HG02759 (cell line): ENCODE results near the gene FSTL4.

ENCODE experiments used
- ATAC-seq: cut with Tn5 transposase; IDR thresholded peaks from one replicate; pipeline ENCODE4 v1.9.1; 2021; ENCODE audit warnings: mild to moderate bottlenecking, moderate library complexity; ENCODE audit not compliant: unreplicated experiment

FSTL4 gene

GRCh38 chr5:133309166-133309795 is 303.1 kb downstream of the FSTL4 start:
- no peak for ATAC-seq

DNA sequence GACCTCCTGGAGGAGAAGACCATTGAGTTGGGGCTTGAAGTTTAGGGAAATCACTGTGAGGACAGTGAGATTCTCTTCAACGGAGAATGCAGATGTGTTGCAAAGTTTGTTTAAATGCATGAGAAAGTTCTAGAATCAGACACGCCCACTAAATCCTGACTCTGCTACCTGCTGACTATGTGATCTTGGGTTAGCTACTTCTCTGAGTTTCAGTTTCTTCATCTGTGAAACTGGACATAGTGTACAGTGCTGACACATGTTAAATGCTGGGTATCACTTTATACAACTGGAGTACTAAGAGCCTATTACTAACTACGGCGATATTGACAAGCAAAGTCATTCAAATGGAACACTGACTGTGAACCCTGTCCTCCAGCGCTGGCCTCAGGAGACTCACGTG is 305.1 kb downstream of the FSTL4 start:
- ATAC-seq, result no peak

DNA sequence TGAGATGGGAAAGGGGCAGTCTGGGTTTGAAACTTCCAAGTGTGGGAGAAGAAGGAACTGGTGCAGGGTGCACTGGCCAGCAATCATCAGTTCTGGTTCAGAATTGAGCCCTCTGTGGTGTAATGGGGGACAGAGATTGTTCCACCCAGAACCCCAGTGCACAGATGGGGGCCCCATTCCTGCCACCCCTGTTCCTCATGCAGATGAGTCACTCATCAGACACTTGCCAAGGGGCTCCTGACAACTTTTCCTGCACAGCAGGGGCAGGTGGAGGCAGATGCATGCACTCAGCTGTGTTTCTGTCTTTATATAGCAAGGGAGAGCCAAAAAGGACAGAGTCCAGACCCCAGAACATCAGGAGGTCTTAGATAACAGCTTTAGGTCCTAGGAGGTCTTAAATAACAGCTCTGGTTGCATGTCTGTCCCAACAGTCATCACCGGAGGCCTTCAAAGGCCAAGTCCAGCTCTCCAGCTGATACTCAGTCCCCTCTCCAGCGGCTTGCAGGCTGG is 307.6 kb downstream of the FSTL4 start:
- ATAC-seq, result no peak

DNA sequence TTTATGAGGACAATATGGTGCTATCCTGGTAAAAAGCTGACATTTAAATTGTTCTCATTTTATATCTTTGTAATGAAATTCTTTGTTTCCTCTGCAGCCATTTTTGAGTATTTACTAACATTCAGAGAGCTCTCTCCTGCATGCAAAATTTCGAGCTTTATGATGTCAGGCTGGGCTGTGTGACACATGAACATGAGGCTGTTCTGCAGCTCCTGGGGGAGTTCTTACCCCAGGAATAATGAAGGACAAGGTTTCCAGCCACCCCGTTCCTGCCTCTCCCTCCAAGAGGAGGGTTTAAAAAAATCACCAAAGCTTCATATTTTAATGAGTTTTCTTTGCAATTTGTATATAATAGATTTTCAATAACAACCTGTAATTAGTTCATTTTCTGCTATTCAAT is 308.2 kb downstream of the FSTL4 start:
- ATAC-seq, result no peak

DNA sequence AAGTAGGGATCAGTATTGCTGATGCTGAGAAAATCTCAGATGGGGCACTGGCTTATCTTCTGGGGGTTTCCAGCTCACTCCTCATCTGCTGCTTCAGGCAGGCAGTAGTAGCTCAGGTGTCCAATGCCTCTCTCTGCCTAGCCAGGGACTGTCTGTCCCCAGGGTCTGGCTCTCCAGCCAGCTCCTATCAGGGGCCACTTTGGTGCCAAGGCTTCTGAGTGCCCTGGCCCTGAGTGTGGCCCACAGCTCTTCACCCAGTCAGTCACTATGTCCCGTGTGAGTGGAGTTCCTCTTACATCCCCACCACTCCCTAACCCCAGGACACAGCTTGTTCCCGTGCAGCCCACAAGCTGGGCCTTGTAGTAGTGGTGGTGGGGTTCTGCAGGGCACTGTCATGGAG is 309.0 kb downstream of the FSTL4 start:
- ATAC-seq, result no peak

DNA sequence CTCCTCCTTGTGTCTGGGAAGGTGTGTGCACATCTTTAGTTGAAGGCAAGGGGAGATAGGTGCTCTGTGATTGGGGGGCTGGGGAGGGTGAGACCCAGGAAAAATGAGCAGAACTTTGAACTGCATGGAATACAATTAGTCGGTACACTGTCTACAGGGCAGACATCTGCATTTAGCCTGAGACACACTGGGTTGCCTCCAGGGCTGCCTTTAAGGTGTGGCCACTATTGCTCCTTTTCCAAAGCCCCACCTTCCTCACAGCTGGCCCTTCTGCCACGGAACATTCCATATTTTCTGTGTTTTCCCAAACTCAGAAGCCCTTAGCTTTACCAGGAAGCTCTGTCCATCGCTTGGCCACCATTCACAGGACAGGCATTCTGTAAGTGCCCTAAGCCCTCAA is 312.6 kb downstream of the FSTL4 start:
- no peak for ATAC-seq

DNA sequence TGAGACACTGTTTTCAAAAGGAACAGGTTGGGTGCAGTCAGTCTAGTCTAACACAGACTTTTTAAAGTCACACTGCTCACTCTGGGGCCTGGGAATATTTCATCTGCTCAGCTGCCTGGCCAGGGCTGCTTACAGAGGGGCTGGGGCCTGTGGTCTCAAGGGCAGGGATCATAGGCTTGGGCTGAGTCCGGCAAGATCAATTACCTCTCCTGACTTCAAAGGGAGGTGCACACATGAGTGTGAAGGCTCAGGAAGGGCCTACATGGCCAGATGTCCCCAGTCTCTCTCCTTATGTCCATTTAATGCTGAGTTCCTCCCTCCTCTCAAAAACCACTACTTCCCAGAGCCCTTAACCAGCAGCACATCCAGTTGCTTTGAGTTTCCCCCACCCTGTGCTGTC is 313.3 kb downstream of the FSTL4 start:
- no peak for ATAC-seq

DNA sequence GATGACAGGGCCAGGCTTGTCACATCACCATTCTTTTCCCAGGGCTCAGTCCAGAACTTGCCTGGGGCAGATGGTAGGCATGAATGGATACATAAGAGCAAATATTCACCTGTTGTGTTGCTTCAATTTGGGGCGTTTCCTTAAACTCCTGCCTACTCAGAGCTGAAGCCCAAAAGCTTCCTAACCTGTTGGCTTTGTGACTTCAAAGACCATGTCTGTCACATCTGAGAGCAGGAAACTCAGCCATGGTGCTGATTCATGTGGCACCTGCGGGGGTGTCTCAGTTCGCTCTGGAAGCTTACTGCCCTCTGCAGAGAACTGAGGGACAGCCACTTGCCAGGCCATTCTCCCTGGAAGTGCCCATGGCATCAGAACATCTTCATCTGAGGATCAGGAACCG is 313.9 kb downstream of the FSTL4 start:
- no peak for ATAC-seq

DNA sequence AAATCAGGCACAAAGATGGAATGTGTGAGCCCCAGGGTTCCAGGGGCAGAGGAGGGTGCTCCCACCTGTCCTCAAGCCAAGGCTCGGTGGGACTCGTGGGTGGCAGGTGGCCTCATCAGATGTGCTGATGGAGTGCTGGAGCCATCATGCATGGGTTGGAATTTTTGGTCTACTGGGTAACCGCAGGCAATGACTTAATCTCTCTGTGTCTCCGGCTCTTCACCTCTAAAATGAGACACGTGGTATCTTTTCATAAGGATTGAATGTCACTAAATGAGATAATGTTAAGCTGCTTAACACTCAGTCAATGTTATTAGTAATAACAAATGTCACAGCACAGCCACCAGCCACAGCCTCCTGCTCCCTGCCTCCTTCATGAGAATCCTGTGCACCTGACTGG is 315.0 kb downstream of the FSTL4 start:
- no peak for ATAC-seq

DNA sequence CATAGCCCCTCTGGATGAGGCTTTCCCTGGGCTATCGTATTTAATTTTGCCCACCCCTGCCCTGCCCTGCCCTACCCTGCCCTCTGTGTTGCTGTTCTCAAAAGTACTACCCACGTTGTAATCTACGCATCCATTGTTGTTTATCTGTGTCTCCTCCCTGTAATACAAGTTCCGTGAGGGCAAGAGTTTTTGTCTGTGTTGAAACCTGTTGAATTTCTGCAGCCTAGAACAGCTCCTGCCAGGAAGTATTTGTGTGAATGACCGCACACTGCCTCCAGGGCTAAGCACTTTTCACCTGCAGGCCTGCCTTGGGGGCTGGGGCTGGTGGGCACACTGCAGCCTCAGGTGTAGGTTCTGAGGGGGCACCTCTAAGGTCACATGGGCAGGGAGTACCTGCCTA is 315.7 kb downstream of the FSTL4 start:
- no peak for ATAC-seq

- no peak for ATAC-seq
Measured at GRCh38 chr5:133295520-133295919, 316.8 kb downstream of the FSTL4 start.

- ATAC-seq, result no peak
Measured at GRCh38 chr5:133294380-133294779, 318.0 kb downstream of the FSTL4 start.

GRCh38 chr5:133293960-133294359 is 318.4 kb downstream of the FSTL4 start:
- ATAC-seq, result no peak

- no peak for ATAC-seq
Measured at GRCh38 chr5:133292300-133292699, 320.0 kb downstream of the FSTL4 start.

- no peak for ATAC-seq
Measured at GRCh38 chr5:133291524-133291923, 320.8 kb downstream of the FSTL4 start.

- no peak for ATAC-seq
Measured at GRCh38 chr5:133290669-133291240, 321.6 kb downstream of the FSTL4 start.

- ATAC-seq, result no peak
Measured at GRCh38 chr5:133289686-133290367, 322.5 kb downstream of the FSTL4 start.

DNA sequence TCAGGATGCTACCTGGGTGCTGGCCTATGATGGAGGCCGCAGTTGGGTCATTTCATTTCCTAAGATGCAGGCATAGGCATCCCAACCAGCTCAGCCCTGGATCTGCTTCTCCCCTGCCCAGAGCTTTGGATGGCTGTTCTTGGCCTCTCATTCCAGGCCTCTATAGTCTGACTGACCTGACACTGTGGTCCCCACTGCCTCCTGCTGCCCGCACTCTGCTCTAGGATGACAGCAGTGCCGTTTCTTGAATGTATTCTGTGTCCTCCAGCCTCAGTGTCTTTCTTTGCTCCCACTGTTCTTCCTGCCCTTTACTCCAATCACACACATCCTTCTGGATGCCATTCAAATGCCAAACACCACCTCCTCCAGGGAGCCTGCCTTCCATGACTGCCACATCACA is 324.8 kb downstream of the FSTL4 start:
- ATAC-seq, result no peak

GRCh38 chr5:133286483-133286882 is 325.9 kb downstream of the FSTL4 start:
- no peak for ATAC-seq

DNA sequence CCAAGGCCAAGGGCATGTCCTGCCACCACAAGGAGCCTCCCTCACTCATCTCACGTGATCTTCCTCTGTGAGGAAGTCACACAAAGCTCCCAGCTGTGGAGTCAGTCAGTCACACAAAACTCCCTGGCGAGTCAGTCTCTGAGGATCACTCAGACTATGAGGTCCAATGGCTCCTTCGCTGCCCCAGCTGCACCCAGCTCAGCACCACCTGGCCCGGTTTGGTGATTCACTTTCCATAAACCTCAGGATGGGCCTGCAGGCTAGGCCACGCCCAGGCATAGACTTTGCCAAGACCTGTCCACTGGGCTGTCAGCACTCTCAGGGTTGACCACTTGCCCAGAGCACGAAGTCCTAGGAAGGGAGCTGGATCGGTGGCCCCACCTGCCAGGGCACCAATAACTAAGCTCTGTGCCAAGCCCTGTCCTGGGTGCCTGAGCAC is 326.7 kb downstream of the FSTL4 start:
- no peak for ATAC-seq

DNA sequence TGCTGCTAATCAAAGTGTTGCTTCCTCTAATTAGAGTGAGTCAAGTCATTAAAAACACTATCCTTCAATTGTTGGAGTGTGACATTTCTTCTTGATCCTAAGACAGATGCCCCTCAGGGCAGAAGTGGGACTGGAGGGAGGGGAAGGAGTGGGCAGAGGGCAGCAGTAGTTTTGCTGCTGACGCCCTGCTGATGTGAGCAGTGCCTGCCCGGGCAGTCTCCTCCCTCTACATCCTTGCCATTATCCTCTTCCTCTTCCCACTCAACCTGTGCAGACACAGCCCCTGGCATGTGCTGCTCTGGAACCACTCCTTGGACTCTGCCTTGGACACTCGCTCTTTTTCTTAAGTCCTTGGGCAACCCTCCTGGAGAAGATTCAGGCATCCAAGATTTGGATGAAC is 328.0 kb downstream of the FSTL4 start:
- ATAC-seq, result no peak

- no peak for ATAC-seq
Measured at GRCh38 chr5:133278317-133278716, 334.0 kb downstream of the FSTL4 start.
